Cardiac muscle cell (in vitro differentiated cells and primary cell): Measurements from ENCODE around the gene ITPR2. TPM values are rescaled to one million over a fixed set of nuclear protein-coding genes. Genes with fewer than 3 reads are reported as not detected.
"Not testable (repeated sequence)": the region's sequence is repeated elsewhere in the genome, so short reads cannot be mapped to it uniquely, and the experiment has no call there.

ENCODE experiments used
- DNase-seq, 2 donors: peaks; one replicate each; pipeline versions ENCODE4 v3.0.0 to v3.0.0-alpha.2; 2010 to 2017; ENCODE audit warnings: low read depth in 1 of 2, low spot score in 1 of 2
- H3K27ac ChIP-seq: fragments of 200-600 bp; sonication (generic); 2 replicates; pipeline ENCODE4 v1.5.1; 2016
- H3K27me3 ChIP-seq: fragments of 200-600 bp; sonication (generic); 2 replicates; pipeline ENCODE4 v1.6.0; 2016; ENCODE audit warnings: control low read depth
- H3K36me3 ChIP-seq: fragments of 200-600 bp; sonication (generic); 2 replicates; pipeline ENCODE4 v1.5.1; 2016; ENCODE audit warnings: control low read depth
- H3K4me1 ChIP-seq: fragments of 200-600 bp; sonication (generic); 2 replicates; pipeline ENCODE4 v1.8.1; 2017; ENCODE audit warnings: low read depth, mild to moderate bottlenecking, mixed run types
- H3K4me3 ChIP-seq: fragments of 200-600 bp; sonication (generic); 2 replicates; pipeline ENCODE4 v1.5.1; 2016; ENCODE audit warnings: mild to moderate bottlenecking
- H3K9me3 ChIP-seq: fragments of 200-600 bp; sonication (generic); 2 replicates; pipeline ENCODE4 v1.5.1; 2017; ENCODE audit warnings: low read depth, mild to moderate bottlenecking, control low read depth
- CTCF ChIP-seq: IDR thresholded peaks from 2 replicates; pipeline ENCODE4 v1.5.1; 2012; ENCODE audit warnings: low read depth, mild to moderate bottlenecking, low read length
- polyA plus RNA-seq: library from polyadenylated mRNA; unstranded; fragments of >200 nt; fragmentation: Nextera tagmentation; extraction: Ambion mirVana; gene quantifications from 2 replicates; pipeline ENCODE4 v1.2.1, GENCODE V29; 2016
- total RNA-seq: library from RNA; depleted of rRNA; stranded (reverse); fragments of >200 nt; gene quantifications from 2 replicates; pipeline ENCODE4 v1.2.3, GENCODE V29; 2016

The ITPR2 gene
- total and polyA plus RNA-seq, 2 experiments from 2014 or later: 4.8 to 5.1 TPM

DNA sequence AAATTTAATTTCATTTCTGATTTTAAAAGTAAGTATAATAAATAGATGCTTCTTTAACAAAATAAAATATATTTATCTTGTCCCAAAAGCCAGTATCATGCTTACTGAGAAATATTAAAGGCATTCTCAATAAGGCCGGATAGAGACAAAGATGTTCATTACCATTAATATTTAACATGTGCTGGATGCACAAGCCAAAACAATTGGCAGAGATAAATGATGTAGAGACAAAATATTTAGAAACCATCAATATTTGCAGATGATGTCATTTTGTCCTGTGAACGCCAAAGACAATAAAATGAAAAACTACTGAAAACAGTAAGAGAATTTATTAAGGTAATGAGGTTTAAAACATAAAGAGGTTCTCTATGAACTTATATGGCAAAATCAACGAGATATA, 313.5 kb downstream of the ITPR2 start:
- H3K27me3 ChIP-seq: peaks cover 52% of the 10 kb centered on the region
- peaks cover 3% of the 10 kb centered on the region for H3K9me3 ChIP-seq
- no peak for TF ChIP-seq CTCF
- H3K4me1 ChIP-seq: no peaks in the 10 kb centered on the region
- H3K27ac ChIP-seq: no peak overlapping the region
- H3K4me3 ChIP-seq: no peak overlapping the region
- no peak for DNase-seq
- no peaks in the 10 kb centered on the region for H3K36me3 ChIP-seq

GRCh38 chr12:26517320-26517719, 315.7 kb downstream of the ITPR2 start:
- DNase-seq: not testable (repeated sequence)

DNA sequence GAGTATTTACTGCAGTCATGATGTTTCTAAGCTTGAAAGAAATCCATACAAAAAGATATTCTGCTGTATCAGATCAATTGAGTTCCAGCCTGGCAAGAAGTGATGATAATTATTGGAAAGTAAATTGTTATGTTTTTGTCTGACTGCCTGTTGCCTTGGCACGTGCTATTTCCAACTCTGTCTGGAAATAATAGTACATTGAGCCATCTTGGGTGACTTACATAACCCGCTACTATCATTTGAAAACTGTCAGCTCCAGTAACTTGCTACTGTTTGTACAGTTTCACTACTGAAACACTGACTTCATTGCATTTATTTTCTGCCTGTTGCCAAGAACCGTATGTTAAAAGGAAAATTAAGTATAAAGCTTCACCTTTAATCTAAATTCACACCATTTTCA, 318.6 kb downstream of the ITPR2 start:
- peak in 1 of 2 donors; percentile 36 for DNase-seq
- Histone ChIP-seq H3K36me3 (no peaks in the 10 kb centered on the region), H3K9me3 (peaks cover under 1% of the 10 kb centered on the region), H3K27me3 (peaks cover 47% of the 10 kb centered on the region), H3K4me3 (no peak overlapping the region), H3K4me1 (no peaks in the 10 kb centered on the region), H3K27ac (no peak overlapping the region)
- no peak for TF ChIP-seq CTCF

More at GRCh38 chr12:26517320-26517719, 315.7 kb downstream of the ITPR2 start:
- H3K4me3 ChIP-seq, H3K4me1 ChIP-seq, H3K36me3 ChIP-seq, H3K27ac ChIP-seq, H3K9me3 ChIP-seq: not testable (repeated sequence)
- H3K27me3 ChIP-seq: peaks cover 53% of the 10 kb centered on the region

DNA sequence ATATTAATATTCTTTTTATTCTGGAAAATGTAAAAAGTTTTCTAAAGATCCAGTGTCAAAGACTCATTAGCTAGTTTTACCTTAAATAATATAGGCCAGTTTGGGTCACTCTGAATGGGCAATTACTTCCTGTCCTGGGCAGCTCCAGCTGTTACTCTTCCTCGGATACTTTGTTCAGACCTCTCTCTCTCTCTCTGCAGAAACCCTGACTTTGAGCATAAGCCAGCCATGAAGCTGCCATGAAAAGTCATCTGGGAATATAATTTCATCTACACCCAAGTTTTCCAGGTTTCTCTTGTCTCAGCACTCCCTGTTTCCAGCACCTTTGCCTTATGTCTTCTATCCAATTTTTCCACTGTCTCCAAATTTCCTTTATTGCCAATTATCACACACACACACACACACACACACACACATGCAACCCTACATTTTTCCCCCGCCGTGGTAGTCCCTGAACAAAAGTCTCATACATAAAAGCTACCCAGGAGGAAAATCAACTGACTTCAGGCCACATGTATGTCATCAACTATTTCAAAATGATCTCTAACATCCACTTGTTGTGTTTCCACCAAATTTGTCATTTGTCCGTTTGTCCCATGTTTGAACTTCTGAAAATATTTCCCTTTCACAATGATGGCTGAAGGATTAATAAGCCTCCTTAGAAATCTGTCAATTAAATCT, 319.5 kb downstream of the ITPR2 start:
- Histone ChIP-seq H3K9me3 (no peaks in the 10 kb centered on the region), H3K4me1 (no peaks in the 10 kb centered on the region), H3K27me3 (peaks cover 51% of the 10 kb centered on the region), H3K4me3 (no peak overlapping the region), H3K36me3 (no peaks in the 10 kb centered on the region), H3K27ac (no peak overlapping the region)
- TF ChIP-seq CTCF: no peak
- DNase-seq: no peak

GRCh38 chr12:26512213-26512612, 320.8 kb downstream of the ITPR2 start:
- Histone ChIP-seq H3K4me1 (no peaks in the 10 kb centered on the region), H3K27me3 (peaks cover 55% of the 10 kb centered on the region), H3K4me3 (no peak overlapping the region), H3K9me3 (no peaks in the 10 kb centered on the region), H3K36me3 (no peaks in the 10 kb centered on the region), H3K27ac (no peak overlapping the region)
- no peak for TF ChIP-seq CTCF
- no peak for DNase-seq

DNA sequence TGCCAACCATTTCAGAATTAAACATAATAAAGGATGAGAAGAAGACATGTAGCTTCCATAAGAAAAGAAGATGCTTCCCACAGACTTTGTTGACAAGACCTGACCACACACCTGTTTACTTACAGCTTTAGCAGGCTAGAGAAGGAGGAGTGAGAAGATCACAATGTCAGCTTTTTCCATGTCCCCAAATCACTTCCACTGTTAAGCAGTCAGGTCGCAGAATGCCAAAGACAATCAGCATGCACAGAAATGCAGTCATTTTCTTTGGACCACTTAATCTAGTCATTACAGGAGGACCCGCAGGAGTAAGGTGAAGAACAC, 322.7 kb downstream of the ITPR2 start:
- no peak for DNase-seq
- H3K27ac ChIP-seq: no peak overlapping the region
- H3K4me3 ChIP-seq: no peak overlapping the region
- no peaks in the 10 kb centered on the region for H3K4me1 ChIP-seq
- no peak for TF ChIP-seq CTCF
- no peaks in the 10 kb centered on the region for H3K9me3 ChIP-seq
- H3K36me3 ChIP-seq: no peaks in the 10 kb centered on the region
- H3K27me3 ChIP-seq: peaks cover 51% of the 10 kb centered on the region
